ENCODE measurements around the gene IFIT1. TPM values are rescaled to one million over a fixed set of nuclear protein-coding genes. Genes with fewer than 3 reads are reported as not detected.

Gene IFIT1
- total RNA-seq, 4 donors from 2014 or later, result 0.61 to 12.3 (median 2.6) TPM

DNA sequence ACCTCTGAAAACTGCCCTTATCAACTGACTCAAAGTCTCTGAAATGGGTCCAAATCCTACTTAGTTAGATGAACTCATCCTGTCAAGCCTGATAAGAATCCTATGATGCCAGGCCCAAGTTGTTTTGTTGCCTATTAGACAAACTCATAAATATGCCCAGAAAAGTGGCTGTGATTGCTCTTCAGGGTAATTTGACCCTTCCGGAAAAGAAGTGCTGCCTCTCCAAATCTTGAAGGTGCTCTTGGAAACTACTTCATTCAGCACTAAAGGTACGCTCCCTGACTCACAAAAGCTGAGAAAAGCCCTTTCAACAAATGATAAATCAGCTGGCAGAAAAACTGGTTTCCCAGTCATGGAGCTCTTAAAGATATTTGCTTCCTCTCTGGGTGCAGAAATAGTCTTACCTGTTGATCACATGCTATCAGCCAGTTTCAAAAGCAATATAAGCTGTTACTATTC lies 28.6 kb downstream of the IFIT1 start:
- peak overlapping the region; percentile 17 to 77 (median 60) for H3K27ac ChIP-seq

GRCh38 chr10:89425000-89425399 lies 32.6 kb downstream of the IFIT1 start:
- H3K27me3 ChIP-seq, result no peaks in the 10 kb centered on the region
- peaks cover 5 to 24% (median 6%) of the 10 kb centered on the region in 3 donors for H3K4me1 ChIP-seq
- 79 to 88% methylated on average over 5 of the region's 5 CpGs for WGBS, 2 donors
- intact Hi-C loops (cut with DNase I), result no loop called here
- H3K4me3 ChIP-seq, result no peak overlapping the region
- TF ChIP-seq CTCF (IDR thresholded peaks at IDR 0.05) (no peak), POLR2A (IDR thresholded peaks at IDR 0.05) (no peak)
- no peaks in the 10 kb centered on the region for H3K36me3 ChIP-seq
- H3K9me3 ChIP-seq, result no peaks in the 10 kb centered on the region
- DNase-seq, result no peak
- H3K27ac ChIP-seq, result no peak overlapping the region

More for the DNA sequence above, 28.6 kb downstream of the IFIT1 start:
- TF ChIP-seq POLR2A (IDR thresholded peaks at IDR 0.05) (no peak), CTCF (IDR thresholded peaks at IDR 0.05) (no peak)
- Histone ChIP-seq H3K4me1 (peaks cover 6 to 64% (median 18%) of the 10 kb centered on the region in 3 donors), H3K9me3 (no peaks in the 10 kb centered on the region), H3K4me3 (no peak overlapping the region), H3K36me3 (peaks cover 0 to 14% (median 0%) of the 10 kb centered on the region in 3 donors), H3K27me3 (no peaks in the 10 kb centered on the region)
- 49% methylated on average over 2 of the region's 2 CpGs for WGBS, 2 donors
- intact Hi-C loops (cut with DNase I), result no loop called here
- no peak for DNase-seq

- H3K27ac ChIP-seq, result no peak overlapping the region
- no peaks in the 10 kb centered on the region for H3K9me3 ChIP-seq
- no peak for DNase-seq
- H3K27me3 ChIP-seq, result peaks cover 0 to 3% (median 0%) of the 10 kb centered on the region in 4 donors
- H3K4me1 ChIP-seq, result peaks cover 0 to 12% (median 0%) of the 10 kb centered on the region in 3 donors
- WGBS, 2 donors, result 55 to 60% methylated on average over 5 of the region's 5 CpGs
- H3K36me3 ChIP-seq, result no peaks in the 10 kb centered on the region
- intact Hi-C loops (cut with DNase I), result loop anchor here (2.0 kb wide), 1 partner anchor 136 kb away; no protein-coding TSS in a partner anchor
- no peak overlapping the region for H3K4me3 ChIP-seq
- TF ChIP-seq CTCF (IDR thresholded peaks at IDR 0.05) (peak; percentile 49 to 85 (median 76)), POLR2A (IDR thresholded peaks at IDR 0.05) (no peak)
Measured at GRCh38 chr10:89426230-89426868, 33.9 kb downstream of the IFIT1 start.

DNA sequence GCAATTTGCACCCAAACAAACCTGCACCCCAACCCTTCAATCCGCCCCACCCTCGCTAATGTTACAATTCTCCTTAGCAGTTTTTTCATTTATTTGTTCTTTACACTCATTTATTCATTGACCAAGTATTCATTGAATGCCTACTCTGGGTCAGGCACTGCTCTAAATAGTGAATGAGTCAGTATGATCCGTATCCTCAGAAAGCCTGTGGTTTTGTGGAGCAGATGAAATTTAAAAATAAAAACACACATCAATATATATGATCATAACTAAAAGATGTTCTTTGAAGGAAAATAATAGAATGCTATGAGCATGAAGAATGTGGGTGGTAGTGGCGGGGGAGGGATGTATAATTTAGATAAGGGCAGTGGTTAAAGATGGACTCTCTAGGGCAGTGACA lies 35.2 kb downstream of the IFIT1 start:
- no peaks in the 10 kb centered on the region for H3K36me3 ChIP-seq
- H3K27ac ChIP-seq, result no peak overlapping the region
- peaks cover 0 to 5% (median 0%) of the 10 kb centered on the region in 3 donors for H3K4me1 ChIP-seq
- WGBS, 2 donors, result 68 to 89% methylated on average over 4 of the region's 4 CpGs
- no peak for DNase-seq
- H3K4me3 ChIP-seq, result no peak overlapping the region
- H3K9me3 ChIP-seq, result no peaks in the 10 kb centered on the region
- H3K27me3 ChIP-seq, result peaks cover 0 to 3% (median 0%) of the 10 kb centered on the region in 4 donors
- TF ChIP-seq CTCF (IDR thresholded peaks at IDR 0.05), result no peak
- TF ChIP-seq POLR2A (IDR thresholded peaks at IDR 0.05), result no peak
- intact Hi-C loops (cut with DNase I), result loop anchor here (2.0 kb wide), 1 partner anchor 135 kb away; no protein-coding TSS in a partner anchor

- no peak for DNase-seq
Measured at GRCh38 chr10:89428877-89429276, 36.5 kb downstream of the IFIT1 start.

More at GRCh38 chr10:89428877-89429276, 36.5 kb downstream of the IFIT1 start:
- intact Hi-C loops (cut with DNase I), result no loop called here
- Histone ChIP-seq H3K9me3 (no peaks in the 10 kb centered on the region), H3K27me3 (peaks cover 0 to 3% (median 0%) of the 10 kb centered on the region in 4 donors), H3K4me3 (no peak overlapping the region), H3K4me1 (peaks cover 0 to 5% (median 0%) of the 10 kb centered on the region in 3 donors), H3K27ac (no peak overlapping the region), H3K36me3 (no peaks in the 10 kb centered on the region)
- 29 to 40% methylated on average over 1 of the region's 1 CpG for WGBS, 2 donors
- TF ChIP-seq POLR2A (IDR thresholded peaks at IDR 0.05) (no peak), CTCF (IDR thresholded peaks at IDR 0.05) (no peak)

All from esophagus squamous epithelium (tissue), 5 donors.